ENCODE measurements around the gene SRPK2.

SRPK2 gene

DNA sequence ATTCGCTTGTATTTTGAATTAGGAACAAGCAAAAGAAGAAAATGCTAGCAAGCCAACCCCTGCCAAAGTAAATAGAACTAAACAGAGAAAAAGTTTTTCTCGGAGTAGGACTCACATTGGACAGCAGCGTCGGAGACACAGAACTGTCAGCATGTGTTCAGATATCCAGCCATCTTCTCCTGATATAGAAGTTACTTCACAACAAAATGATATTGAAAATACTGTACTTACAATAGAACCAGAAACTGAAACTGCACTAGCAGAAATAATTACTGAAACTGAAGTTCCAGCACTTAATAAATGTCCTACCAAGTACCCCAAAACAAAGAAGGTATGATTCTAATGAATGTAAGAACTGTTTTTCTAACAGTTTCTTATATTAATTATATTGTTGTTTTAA, 286.9 kb downstream of the SRPK2 start:
- DNase-seq (ENCODE audit: low read depth in 2 of 2), result no peak

- DNase-seq (ENCODE audit: low read depth in 2 of 2), result no peak
Measured at GRCh38 chr7:105098863-105099515, 289.7 kb downstream of the SRPK2 start.

DNA sequence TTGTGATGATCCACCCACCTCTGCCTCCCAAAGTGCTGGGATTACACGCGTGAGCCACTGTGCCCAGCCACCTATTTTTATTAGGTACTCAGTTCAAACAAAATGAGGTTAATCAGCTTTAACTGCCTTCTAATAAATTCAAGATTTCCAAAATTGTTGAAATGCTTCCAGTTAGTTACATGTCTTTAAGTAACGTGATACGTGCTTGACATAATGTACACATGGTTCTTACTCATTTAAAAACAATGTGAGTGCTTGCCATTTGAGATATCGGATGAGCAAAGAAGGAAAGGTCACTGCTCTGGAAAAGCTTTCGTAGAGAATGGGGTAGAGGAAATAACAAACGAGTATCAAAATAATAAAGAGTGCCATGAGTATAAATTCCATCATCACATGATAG, 291.1 kb downstream of the SRPK2 start:
- DNase-seq (ENCODE audit: low read depth in 2 of 2), result peak; percentile 88 to 90

- DNase-seq (ENCODE audit: low read depth in 2 of 2), result no peak
Measured at GRCh38 chr7:105096306-105096705, 292.4 kb downstream of the SRPK2 start.

- no peak for DNase-seq (ENCODE audit: low read depth in 2 of 2)
Measured at GRCh38 chr7:105094966-105095365, 293.8 kb downstream of the SRPK2 start.

GRCh38 chr7:105088456-105088855, 300.3 kb downstream of the SRPK2 start:
- no peak for DNase-seq (ENCODE audit: low read depth in 2 of 2)

GRCh38 chr7:105087981-105088380, 300.7 kb downstream of the SRPK2 start:
- no peak for DNase-seq (ENCODE audit: low read depth in 2 of 2)

GRCh38 chr7:105086850-105087249, 301.9 kb downstream of the SRPK2 start:
- no peak for DNase-seq (ENCODE audit: low read depth in 2 of 2)

GRCh38 chr7:105084581-105084980, 304.1 kb downstream of the SRPK2 start:
- DNase-seq (ENCODE audit: low read depth in 2 of 2), result no peak

DNA sequence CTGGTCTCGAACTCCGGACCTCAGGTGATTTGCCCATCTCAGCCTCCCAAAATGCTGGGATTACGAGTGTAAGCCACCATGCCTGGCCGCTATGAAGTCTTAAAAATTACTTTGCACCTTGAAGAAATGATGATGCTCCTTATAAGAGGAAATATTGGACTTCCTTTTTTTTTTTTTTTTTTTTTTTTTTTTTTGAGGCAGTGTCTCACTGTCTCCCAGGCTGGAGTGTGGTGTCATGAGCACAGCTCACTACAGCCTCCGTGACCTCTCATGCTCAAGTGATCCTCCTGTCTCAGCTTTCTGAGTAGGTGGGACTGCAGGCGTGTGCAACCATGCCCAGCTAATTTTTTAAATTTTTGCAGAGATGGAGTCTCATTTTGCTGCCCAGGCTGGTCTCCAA, 309.4 kb downstream of the SRPK2 start:
- no peak for DNase-seq (ENCODE audit: low read depth in 2 of 2)

GRCh38 chr7:105073143-105073542, 315.6 kb downstream of the SRPK2 start:
- no peak for DNase-seq (ENCODE audit: low read depth in 2 of 2)

DNA sequence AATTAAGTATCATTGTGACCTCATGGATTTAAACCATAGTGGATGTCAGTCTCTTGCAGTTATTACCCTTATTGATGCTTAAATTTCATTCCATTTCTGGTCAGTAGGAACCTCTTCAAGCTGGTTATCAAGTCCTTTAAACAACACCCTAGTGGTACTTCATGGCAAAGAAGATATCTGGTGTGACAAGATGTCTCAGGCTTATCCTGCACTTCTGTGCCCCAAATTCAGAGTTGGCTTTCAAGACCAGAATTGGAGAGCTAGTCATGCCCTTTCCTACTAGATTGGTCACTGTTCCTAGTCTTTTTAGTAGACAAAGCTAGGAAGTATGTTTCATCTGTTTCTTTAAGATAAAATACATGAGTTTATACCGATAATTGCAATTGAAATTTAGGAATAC, 319.8 kb downstream of the SRPK2 start:
- DNase-seq (ENCODE audit: low read depth in 2 of 2), result no peak

GRCh38 chr7:105067691-105068090, 321.0 kb downstream of the SRPK2 start:
- no peak for DNase-seq (ENCODE audit: low read depth in 2 of 2)
